ENCODE results near the gene LARGE1. TPM values are rescaled to one million over a fixed set of nuclear protein-coding genes. Genes with fewer than 3 reads are reported as not detected.

LARGE1 gene
- total RNA-seq, 4 donors from 2014 or later: 11.8 to 33.2 (median 22.6) TPM

- no peak overlapping the region for H3K4me3 ChIP-seq (ENCODE audit: low read depth, poor library complexity, severe bottlenecking)
- intact Hi-C loops (cut with DNase I; ENCODE audit: low total_unique reads): no loop called here
- TF ChIP-seq CTCF (IDR thresholded peaks at IDR 0.05): no peak
- no peak for TF ChIP-seq POLR2A (IDR thresholded peaks at IDR 0.05)
- DNase-seq (ENCODE audit: low spot score in 2 of 2): no peak
Observed at GRCh38 chr22:33361581-33361980, 558.7 kb downstream of the LARGE1 start.

DNA sequence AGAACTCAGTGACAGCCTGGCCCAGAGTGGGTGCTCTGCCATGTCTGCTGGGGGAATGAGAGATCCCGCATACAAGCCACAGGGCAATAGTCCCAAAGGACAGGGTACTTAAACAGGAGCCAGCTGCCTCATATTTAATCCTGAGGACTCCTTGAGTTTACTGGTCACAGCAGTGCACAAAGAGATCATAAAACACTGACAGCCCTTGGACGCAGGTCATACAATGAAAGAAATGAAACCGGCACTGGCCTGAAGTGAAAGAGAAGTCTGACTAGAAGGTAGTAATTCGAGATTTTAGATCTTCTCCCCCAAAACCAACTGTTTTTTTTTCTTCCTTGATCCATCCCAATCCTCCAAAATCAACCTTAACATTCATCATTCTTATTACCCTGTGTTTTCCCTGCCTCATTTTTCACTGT lies 562.3 kb downstream of the LARGE1 start:
- no peak for TF ChIP-seq POLR2A (IDR thresholded peaks at IDR 0.05)
- no peak for TF ChIP-seq CTCF (IDR thresholded peaks at IDR 0.05)
- DNase-seq (ENCODE audit: low spot score in 2 of 2): no peak
- intact Hi-C loops (cut with DNase I; ENCODE audit: low total_unique reads): no loop called here
- 76 to 85% methylated on average over 4 of the region's 4 CpGs for WGBS, 2 donors
- no peak overlapping the region for H3K4me3 ChIP-seq (ENCODE audit: low read depth, poor library complexity, severe bottlenecking)

DNA sequence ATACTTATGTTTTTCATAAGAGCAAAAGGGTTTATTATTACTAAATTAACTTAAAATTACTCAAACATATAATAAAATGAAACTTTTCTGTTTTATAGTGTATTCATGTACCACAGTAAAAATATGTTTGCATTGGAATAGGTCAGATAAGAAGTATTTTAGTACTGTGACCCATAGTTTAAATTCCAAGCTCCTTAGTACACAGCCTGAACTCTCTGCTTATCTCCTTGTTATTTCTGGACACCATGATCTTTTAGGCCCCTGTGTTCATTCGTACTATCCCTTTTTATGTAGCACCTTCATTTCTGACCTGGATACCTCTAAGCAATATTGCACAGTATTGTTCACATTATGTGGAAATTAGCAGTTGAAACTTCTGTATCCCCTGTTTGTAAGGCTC lies 565.3 kb downstream of the LARGE1 start:
- 89 to 97% methylated on average over 1 of the region's 1 CpG for WGBS, 2 donors
- TF ChIP-seq CTCF (IDR thresholded peaks at IDR 0.05): no peak
- no peak for TF ChIP-seq POLR2A (IDR thresholded peaks at IDR 0.05)
- DNase-seq (ENCODE audit: low spot score in 2 of 2): no peak
- no peak overlapping the region for H3K4me3 ChIP-seq (ENCODE audit: low read depth, poor library complexity, severe bottlenecking)
- intact Hi-C loops (cut with DNase I; ENCODE audit: low total_unique reads): no loop called here

DNA sequence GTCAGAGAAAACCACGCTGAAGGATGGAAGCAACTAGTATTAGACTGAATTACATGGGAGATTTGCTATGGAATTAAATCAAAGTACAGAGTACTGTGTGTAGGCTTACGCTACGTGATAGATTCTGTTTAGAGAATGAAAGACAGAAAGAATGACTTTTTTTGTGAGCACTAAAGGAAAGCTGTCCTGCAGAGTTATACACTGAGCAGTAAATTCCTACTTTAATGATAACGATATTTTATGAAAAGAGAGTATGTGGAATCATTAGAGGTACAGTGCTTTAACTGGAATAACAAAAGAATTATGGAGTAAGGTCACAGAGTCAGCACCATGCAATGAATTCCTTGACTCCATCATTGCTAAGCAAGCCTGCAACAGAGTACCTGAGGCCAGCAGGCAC lies 566.8 kb downstream of the LARGE1 start:
- intact Hi-C loops (cut with DNase I; ENCODE audit: low total_unique reads): no loop called here
- 91 to 96% methylated on average over 4 of the region's 4 CpGs for WGBS, 2 donors
- no peak overlapping the region for H3K4me3 ChIP-seq (ENCODE audit: low read depth, poor library complexity, severe bottlenecking)
- no peak for DNase-seq (ENCODE audit: low spot score in 2 of 2)
- TF ChIP-seq CTCF (IDR thresholded peaks at IDR 0.05) (no peak), POLR2A (IDR thresholded peaks at IDR 0.05) (no peak)

DNA sequence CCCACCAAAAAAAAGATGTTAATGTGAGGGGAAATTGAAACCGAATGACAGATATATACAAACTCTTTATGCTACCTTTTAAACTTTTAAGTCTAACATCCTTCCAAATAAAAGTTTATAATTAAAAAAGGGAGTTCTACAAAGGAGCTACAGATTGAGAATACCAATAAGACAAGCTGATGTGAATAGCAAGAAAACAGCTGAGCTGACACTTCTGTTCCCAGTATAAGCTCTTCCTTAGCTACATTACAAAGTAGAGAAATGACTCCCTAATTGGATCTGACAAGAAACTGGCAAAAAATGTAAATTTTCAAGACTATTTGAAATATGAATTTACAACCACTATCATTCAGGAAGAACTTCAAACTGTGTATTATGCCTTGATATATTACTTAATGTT lies 567.5 kb downstream of the LARGE1 start:
- intact Hi-C loops (cut with DNase I; ENCODE audit: low total_unique reads): no loop called here
- WGBS, 2 donors: 83 to 90% methylated on average over 1 of the region's 1 CpG
- H3K4me3 ChIP-seq (ENCODE audit: low read depth, poor library complexity, severe bottlenecking): no peak overlapping the region
- TF ChIP-seq POLR2A (IDR thresholded peaks at IDR 0.05): no peak
- TF ChIP-seq CTCF (IDR thresholded peaks at IDR 0.05): no peak
- no peak for DNase-seq (ENCODE audit: low spot score in 2 of 2)

GRCh38 chr22:33350961-33351360 lies 569.3 kb downstream of the LARGE1 start:
- TF ChIP-seq POLR2A (IDR thresholded peaks at IDR 0.05): no peak
- TF ChIP-seq CTCF (IDR thresholded peaks at IDR 0.05): no peak
- 88 to 93% methylated on average over 2 of the region's 2 CpGs for whole genome bisulfite sequencing, 2 donors
- DNase-seq (ENCODE audit: low spot score in 2 of 2): no peak
- no peak overlapping the region for H3K4me3 ChIP-seq (ENCODE audit: low read depth, poor library complexity, severe bottlenecking)
- intact Hi-C loops (cut with DNase I; ENCODE audit: low total_unique reads): no loop called here
